ENCODE data around the gene CARM1. TPM values are rescaled to one million over a fixed set of nuclear protein-coding genes. Genes with fewer than 3 reads are reported as not detected.

The CARM1 gene
- total RNA-seq, 1 donor from 2014 or later, result 86.0 TPM

DNA sequence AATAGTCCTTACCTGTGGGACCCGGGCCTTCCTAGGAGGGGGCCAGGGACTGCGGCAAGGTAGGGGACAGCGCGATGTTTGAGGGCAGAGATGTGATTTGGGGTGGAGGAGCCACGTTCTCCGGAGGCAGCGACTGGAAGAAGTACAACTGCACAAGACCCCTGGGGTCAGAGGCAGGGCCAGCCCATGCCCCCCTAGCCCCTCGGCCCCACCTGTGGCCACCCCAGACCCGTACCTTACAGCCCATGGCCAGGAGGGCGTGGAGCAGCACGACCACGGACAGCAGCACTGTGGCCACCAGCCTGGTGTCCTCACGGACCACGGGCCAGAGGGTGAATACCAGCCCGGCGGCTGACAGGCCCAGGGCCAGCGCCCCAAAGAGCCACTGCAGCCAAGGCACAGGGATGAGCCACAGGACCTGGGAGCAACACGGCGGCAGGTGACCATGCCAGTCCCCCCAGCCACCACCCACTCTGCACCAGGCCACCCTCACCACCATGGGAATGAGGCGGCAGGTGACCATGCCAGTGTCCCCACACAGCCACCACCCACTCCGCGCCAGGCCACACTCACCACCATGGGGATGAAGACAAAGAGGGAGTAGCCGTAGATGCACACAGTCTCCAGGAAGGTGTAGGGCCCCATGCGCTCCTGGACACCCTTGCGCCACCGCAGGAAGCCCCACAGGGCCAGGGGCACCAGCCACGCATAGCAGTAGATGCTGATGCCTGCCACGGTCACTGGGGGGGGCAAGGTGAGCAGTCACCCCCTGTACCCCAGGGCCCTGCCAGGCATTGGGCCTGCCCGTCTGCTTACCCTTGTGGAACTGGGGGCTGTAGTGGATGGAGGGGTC, 52.1 kb downstream of the CARM1 start:
- peaks cover 10% of the 10 kb centered on the region for H3K36me3 Mint-ChIP-seq (ENCODE audit: insufficient read depth)
- no peak overlapping the region for H3K27ac Mint-ChIP-seq
- no peaks in the 10 kb centered on the region for H3K9me3 Mint-ChIP-seq (ENCODE audit: low read depth)
- TF ChIP-seq, protein P1, sequence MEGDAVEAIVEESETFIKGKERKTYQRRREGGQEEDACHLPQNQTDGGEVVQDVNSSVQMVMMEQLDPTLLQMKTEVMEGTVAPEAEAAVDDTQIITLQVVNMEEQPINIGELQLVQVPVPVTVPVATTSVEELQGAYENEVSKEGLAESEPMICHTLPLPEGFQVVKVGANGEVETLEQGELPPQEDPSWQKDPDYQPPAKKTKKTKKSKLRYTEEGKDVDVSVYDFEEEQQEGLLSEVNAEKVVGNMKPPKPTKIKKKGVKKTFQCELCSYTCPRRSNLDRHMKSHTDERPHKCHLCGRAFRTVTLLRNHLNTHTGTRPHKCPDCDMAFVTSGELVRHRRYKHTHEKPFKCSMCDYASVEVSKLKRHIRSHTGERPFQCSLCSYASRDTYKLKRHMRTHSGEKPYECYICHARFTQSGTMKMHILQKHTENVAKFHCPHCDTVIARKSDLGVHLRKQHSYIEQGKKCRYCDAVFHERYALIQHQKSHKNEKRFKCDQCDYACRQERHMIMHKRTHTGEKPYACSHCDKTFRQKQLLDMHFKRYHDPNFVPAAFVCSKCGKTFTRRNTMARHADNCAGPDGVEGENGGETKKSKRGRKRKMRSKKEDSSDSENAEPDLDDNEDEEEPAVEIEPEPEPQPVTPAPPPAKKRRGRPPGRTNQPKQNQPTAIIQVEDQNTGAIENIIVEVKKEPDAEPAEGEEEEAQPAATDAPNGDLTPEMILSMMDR (IDR thresholded peaks at IDR 0.05; ENCODE audit: unreplicated experiment), result no peak
- DNase-seq (ENCODE audit: low spot score, unreplicated experiment), result no peak
- H3K4me1 Mint-ChIP-seq (ENCODE audit: low read depth), result peaks cover 7% of the 10 kb centered on the region
- no peaks in the 10 kb centered on the region for H3K27me3 Mint-ChIP-seq
- H3K4me3 Mint-ChIP-seq (ENCODE audit: low read depth), result no peak overlapping the region

DNA sequence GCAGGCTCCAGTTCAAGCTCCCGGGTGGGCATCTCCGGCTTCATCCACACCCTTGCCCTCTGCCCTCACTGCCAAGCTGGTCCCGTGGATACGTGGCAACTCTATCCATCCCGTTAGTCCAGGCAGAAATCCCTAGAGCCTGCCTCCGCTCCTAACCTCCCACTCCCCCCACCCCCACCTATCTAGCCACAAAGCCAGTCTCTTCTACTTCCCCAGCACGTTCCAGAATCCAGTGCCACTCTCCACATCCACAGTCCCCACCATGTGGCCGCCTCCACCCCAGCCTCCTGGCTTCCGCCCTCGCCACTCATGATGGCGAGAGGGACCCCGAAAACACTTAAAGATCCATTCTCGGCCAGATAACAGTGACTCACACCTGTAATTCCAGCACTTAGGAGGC, 53.2 kb downstream of the CARM1 start:
- H3K4me1 Mint-ChIP-seq (ENCODE audit: low read depth), result peaks cover 11% of the 10 kb centered on the region
- no peaks in the 10 kb centered on the region for H3K9me3 Mint-ChIP-seq (ENCODE audit: low read depth)
- no peaks in the 10 kb centered on the region for H3K27me3 Mint-ChIP-seq
- DNase-seq (ENCODE audit: low spot score, unreplicated experiment), result no peak
- no peak overlapping the region for H3K4me3 Mint-ChIP-seq (ENCODE audit: low read depth)
- peaks cover 8% of the 10 kb centered on the region for H3K36me3 Mint-ChIP-seq (ENCODE audit: insufficient read depth)
- peak overlapping the region; percentile 31 for H3K27ac Mint-ChIP-seq
- TF ChIP-seq, protein P1 (IDR thresholded peaks at IDR 0.05; ENCODE audit: unreplicated experiment), result no peak

DNA sequence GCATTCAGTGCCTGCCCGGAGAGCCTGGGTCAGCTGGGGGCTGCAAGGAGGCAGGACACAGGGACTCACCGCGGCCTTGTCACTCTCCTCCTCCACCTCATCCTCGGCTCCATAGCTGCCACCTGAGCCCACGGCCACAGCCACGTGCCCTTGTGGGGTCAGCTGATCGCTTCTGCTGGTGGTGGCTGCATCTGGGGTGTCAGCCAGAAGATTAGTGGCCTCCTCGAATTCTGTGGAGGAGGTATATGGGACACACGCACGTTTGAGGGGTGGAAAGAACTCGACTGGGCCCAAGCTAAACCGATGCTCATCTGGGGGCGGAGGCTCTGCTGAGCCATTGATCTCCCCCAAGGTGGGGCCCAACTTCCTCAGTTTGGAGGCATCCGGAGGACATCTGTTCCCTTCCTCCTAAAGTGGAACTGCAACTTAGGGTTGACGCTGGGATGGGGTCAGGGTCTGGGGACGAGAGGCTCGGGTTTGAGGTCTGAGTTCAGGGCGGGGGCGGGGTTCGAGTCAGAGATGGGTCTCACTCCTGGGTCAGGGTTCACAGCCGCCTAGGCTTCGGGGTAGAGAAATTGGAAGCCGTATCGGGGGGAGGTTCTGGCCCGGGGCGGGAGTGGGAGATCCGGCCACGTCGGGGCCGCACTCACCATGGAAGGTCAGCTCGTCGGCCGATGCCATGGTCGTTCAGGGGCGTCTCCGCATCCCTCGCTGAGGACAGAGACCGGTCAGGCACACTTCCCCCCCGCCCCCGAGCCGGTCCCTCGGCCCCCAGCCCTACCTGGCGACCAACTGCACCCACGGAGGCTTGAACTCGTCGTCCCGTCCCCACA, 56.6 kb downstream of the CARM1 start:
- TF ChIP-seq, protein P1 (IDR thresholded peaks at IDR 0.05; ENCODE audit: unreplicated experiment), result no peak
- no peak for DNase-seq (ENCODE audit: low spot score, unreplicated experiment)
- Mint-ChIP-seq H3K27ac (peak overlapping the region; percentile 91), H3K4me3 (ENCODE audit: low read depth) (peak overlapping the region; percentile 94), H3K4me1 (ENCODE audit: low read depth) (peaks cover 12% of the 10 kb centered on the region), H3K27me3 (no peaks in the 10 kb centered on the region), H3K9me3 (ENCODE audit: low read depth) (no peaks in the 10 kb centered on the region), H3K36me3 (ENCODE audit: insufficient read depth) (peaks cover 7% of the 10 kb centered on the region)

DNA sequence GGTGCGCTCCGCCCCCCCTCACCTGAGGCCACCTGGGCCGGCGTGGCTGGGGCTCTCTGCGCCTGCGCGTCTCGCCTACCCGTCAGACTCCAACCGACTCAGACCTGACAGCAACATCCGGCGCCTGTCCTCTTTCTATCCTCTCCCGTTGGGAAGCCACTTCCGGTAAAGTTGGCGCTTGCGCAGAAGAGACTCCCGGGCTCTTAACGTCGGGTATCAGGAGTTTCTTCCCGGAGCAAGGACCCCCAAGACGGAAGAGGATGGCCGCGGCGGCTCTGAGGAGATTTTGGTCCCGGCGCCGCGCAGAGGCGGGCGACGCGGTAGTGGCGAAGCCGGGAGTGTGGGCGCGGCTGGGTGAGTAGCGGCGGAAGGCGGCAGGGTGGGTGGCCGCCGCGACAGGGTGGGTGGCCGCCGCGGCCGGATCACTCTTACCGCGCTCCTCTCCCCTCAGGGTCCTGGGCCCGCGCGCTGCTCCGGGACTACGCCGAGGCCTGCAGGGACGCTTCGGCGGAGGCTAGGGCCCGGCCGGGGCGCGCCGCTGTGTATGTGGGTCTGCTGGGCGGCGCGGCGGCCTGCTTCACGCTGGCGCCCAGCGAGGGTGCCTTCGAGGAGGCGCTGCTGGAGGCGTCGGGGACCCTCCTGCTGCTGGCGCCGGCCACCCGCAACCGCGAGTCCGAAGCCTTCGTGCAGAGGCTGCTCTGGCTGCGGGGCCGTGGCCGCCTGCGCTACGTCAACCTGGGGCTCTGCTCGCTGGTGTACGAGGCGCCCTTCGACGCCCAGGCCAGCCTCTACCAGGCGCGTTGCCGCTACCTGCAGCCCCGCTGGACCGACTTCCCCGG, 57.4 kb downstream of the CARM1 start, which contains the start of the genes TIMM29 and YIPF2:
Gene TIMM29, plus strand, starts transcription at position 249 of the 839 bp plus-strand sequence. Its CDS starts 12 bp downstream, at position 261.
Gene YIPF2, minus strand, starts transcription at position 77 of the 839 bp plus-strand sequence. CDS start 229 bp downstream, outside the sequence.
- peak; percentile 95 for DNase-seq (ENCODE audit: low spot score, unreplicated experiment)
- Mint-ChIP-seq H3K36me3 (ENCODE audit: insufficient read depth) (peaks cover 7% of the 10 kb centered on the region), H3K27me3 (no peaks in the 10 kb centered on the region), H3K9me3 (ENCODE audit: low read depth) (no peaks in the 10 kb centered on the region), H3K4me1 (ENCODE audit: low read depth) (peaks cover 12% of the 10 kb centered on the region), H3K27ac (peak within 1 kb of the TSS; percentile 96), H3K4me3 (ENCODE audit: low read depth) (peak within 1 kb of the TSS; percentile 94)
- TF ChIP-seq, protein P1 (IDR thresholded peaks at IDR 0.05; ENCODE audit: unreplicated experiment), result no peak

Data from progenitor cell of endocrine pancreas (in vitro differentiated cells).